IMR-90 (cell line): ENCODE results near the gene KIF16B. TPM values are rescaled to one million over a fixed set of nuclear protein-coding genes. Genes with fewer than 3 reads are reported as not detected.

ENCODE experiments used
- ATAC-seq: fragments of 200-7000 bp; cut with Tn5 transposase; 2 replicates; pipeline ENCODE4 v1.9.1; 2020; ENCODE audit warnings: low read depth, mild to moderate bottlenecking, moderate library complexity
- BruUV-seq: library from RNA; stranded (reverse); fragments of 400-500 nt; replicated peaks from 2 replicates; lab custom pipeline; 2021; lab: Mats Ljungman, UMichigan
- CTCF ChIA-PET: fragments of 300-600 bp; formaldehyde crosslinking; extraction: SDS; loops from one replicate; lab custom pipeline; 2021; ENCODE audit warnings: antibody characterized with exemption; lab: Yijun Ruan, JAX
- POLR2A ChIA-PET: fragments of 300-600 bp; sonication (Branson Sonifier 250); formaldehyde crosslinking; loops from one replicate; lab custom pipeline; 2022; ENCODE audit warnings: antibody characterized with exemption; ENCODE audit not compliant: unreplicated experiment; lab: Charles Lee
- DNase-seq: peaks from one replicate; pipeline ENCODE4 v3.0.0; 2013
- H2AFZ ChIP-seq: replicated peaks from 2 replicates; pipeline ENCODE3; 2013; ENCODE audit warnings: low read length, mild to moderate bottlenecking; ENCODE audit not compliant: poor library complexity
- H2AK5ac ChIP-seq: 2 replicates; pipeline ENCODE4 v1.6.1; 2013; ENCODE audit warnings: low read depth, low read length, inconsistent platforms
- H2AK9ac ChIP-seq: replicated peaks from 2 replicates; pipeline ENCODE3; 2013; ENCODE audit warnings: mild to moderate bottlenecking, low read depth, low read length, moderate library complexity; ENCODE audit not compliant: poor library complexity
- H2BK120ac ChIP-seq: 2 replicates; pipeline ENCODE4 v1.6.1; 2013; ENCODE audit warnings: low read depth, low read length, inconsistent platforms
- H2BK15ac ChIP-seq: 3 replicates; pipeline ENCODE4 v1.6.1; 2013; ENCODE audit warnings: low read depth, low read length, inconsistent platforms
- H2BK20ac ChIP-seq: 2 replicates; pipeline ENCODE4 v1.6.1; 2013; ENCODE audit warnings: low read depth, mild to moderate bottlenecking, inconsistent platforms, low read length, moderate library complexity
- H2BK5ac ChIP-seq: 2 replicates; pipeline ENCODE4 v1.6.1; 2013; ENCODE audit warnings: mild to moderate bottlenecking, low read depth, low read length, inconsistent platforms; ENCODE audit not compliant: poor library complexity, severe bottlenecking
- H3K14ac ChIP-seq: replicated peaks from 2 replicates; pipeline ENCODE4 v1.6.1; 2013; ENCODE audit warnings: low read depth, low read length, inconsistent platforms
- H3K18ac ChIP-seq: 2 replicates; pipeline ENCODE4 v1.6.1; 2013; ENCODE audit warnings: low read depth, low read length, control low read depth
- H3K23ac ChIP-seq: 2 replicates; pipeline ENCODE4 v1.6.1; 2013; ENCODE audit warnings: low read depth, low read length, inconsistent platforms
- H3K27ac ChIP-seq: 2 replicates; pipeline ENCODE4 v1.5.1; 2013; ENCODE audit warnings: mild to moderate bottlenecking, control low read depth, low read length; ENCODE audit not compliant: insufficient read depth
- H3K27me3 ChIP-seq: 2 replicates; pipeline ENCODE4 v1.6.1; 2013; ENCODE audit warnings: low read length; ENCODE audit not compliant: control insufficient read depth, insufficient read depth
- H3K36me3 ChIP-seq: 2 replicates; pipeline ENCODE4 v1.6.1; 2013; ENCODE audit warnings: low read length, mixed read lengths; ENCODE audit not compliant: control insufficient read depth, insufficient read depth
- H3K4ac ChIP-seq: 2 replicates; pipeline ENCODE4 v1.6.1; 2013; ENCODE audit warnings: low read depth, low read length, inconsistent platforms
- H3K4me1 ChIP-seq: 2 replicates; pipeline ENCODE4 v1.6.1; 2013; ENCODE audit warnings: low read length, mixed read lengths; ENCODE audit not compliant: control insufficient read depth, insufficient read depth
- H3K4me2 ChIP-seq: 2 replicates; pipeline ENCODE4 v1.6.1; 2013; ENCODE audit warnings: low read depth, mild to moderate bottlenecking, control low read depth, low read length, moderate library complexity
- H3K4me3 ChIP-seq: 2 replicates; pipeline ENCODE4 v1.5.1; 2013; ENCODE audit warnings: low read depth, mild to moderate bottlenecking, control low read depth, low read length, moderate library complexity; ENCODE audit not compliant: insufficient read depth
- H3K56ac ChIP-seq: 2 replicates; pipeline ENCODE4 v1.6.1; 2013; ENCODE audit warnings: low read length, inconsistent platforms; ENCODE audit not compliant: insufficient read depth; ENCODE audit errors: extremely low read depth
- H3K79me1 ChIP-seq, 2 experiments: 2 replicates each; pipeline ENCODE4 v1.6.1; 2013; ENCODE audit warnings: low read length in 2 of 2, inconsistent platforms in 1 of 2, low read depth in 1 of 2
- H3K9ac ChIP-seq: 2 replicates; pipeline ENCODE4 v1.6.1; 2013; ENCODE audit warnings: low read depth, low read length, control low read depth
- H3K9me1 ChIP-seq: 2 replicates; pipeline ENCODE4 v1.6.1; 2013; ENCODE audit warnings: low read length, inconsistent platforms; ENCODE audit not compliant: insufficient read depth
- H3K9me3 ChIP-seq: 2 replicates; pipeline ENCODE4 v1.6.1; 2013; ENCODE audit warnings: low read length; ENCODE audit not compliant: control insufficient read depth, insufficient read depth
- H4K20me1 ChIP-seq: 2 replicates; pipeline ENCODE4 v1.6.1; 2013; ENCODE audit warnings: low read length, inconsistent platforms; ENCODE audit not compliant: insufficient read depth
- H4K5ac ChIP-seq: 2 replicates; pipeline ENCODE4 v1.6.1; 2013; ENCODE audit warnings: mild to moderate bottlenecking, low read depth, low read length, control low read depth
- H4K8ac ChIP-seq, 2 experiments: 2 replicates each; pipeline ENCODE4 v1.6.1; 2013; ENCODE audit warnings: low read depth in 2 of 2, low read length in 2 of 2, control low read depth in 1 of 2, inconsistent platforms in 1 of 2
- H4K91ac ChIP-seq: 2 replicates; pipeline ENCODE4 v1.6.1; 2013; ENCODE audit warnings: low read depth, low read length, inconsistent platforms; ENCODE audit not compliant: insufficient read depth
- CEBPB ChIP-seq: IDR thresholded peaks from 2 replicates; pipeline ENCODE4 v1.6.1; 2012; ENCODE audit warnings: low read depth, low read length, improper control_type of control experiment
- ELK1 ChIP-seq: fragments of 150-350 bp; IDR thresholded peaks from 2 replicates; pipeline ENCODE4 v1.6.1; 2016; ENCODE audit warnings: low read depth, mild to moderate bottlenecking, low read length, moderate library complexity, borderline replicate concordance
- MXI1 ChIP-seq: IDR thresholded peaks from 2 replicates; pipeline ENCODE4 v1.6.1; 2012; ENCODE audit warnings: low read depth, mild to moderate bottlenecking, low read length, moderate library complexity, borderline replicate concordance
- WGBS, 2 experiments: methylation state at CpG; one replicate each; pipeline versions ENCODE4 v1.1.5 to v1.1.7; 2013; ENCODE audit warnings: missing lambda C conversion rate in 2 of 2; ENCODE audit not compliant: insufficient read length in 1 of 2; ENCODE audit errors: extremely low coverage in 2 of 2; 5-methylcytosine and 5-hydroxymethylcytosine counted together
- dilution Hi-C: fragments of 300-500 bp; cut with HindIII; formaldehyde crosslinking; loops from one replicate; pipeline ENCODE4 v1.14.3; 2018; ENCODE audit warnings: low sequenced_read_pairs; ENCODE audit not compliant: unreplicated experiment
- in situ Hi-C: fragments of 300-500 bp; cut with MboI; formaldehyde crosslinking; loops from 3 replicates; pipeline ENCODE4 v1.14.3; 2019; ENCODE audit warnings: low sequenced_read_pairs, inconsistent platforms, mixed read lengths
- intact Hi-C: fragments of 100-400 bp; cut with micrococcal nuclease; formaldehyde crosslinking; loops from 2 replicates; pipeline ENCODE4 v1.10.0; 2022
- polyA plus RNA-seq, 3 experiments: library from polyadenylated mRNA; depleted of rRNA; stranded (reverse); fragments of >200 nt; gene quantifications; 2 replicates each; pipeline ENCODE4 v1.2.3, GENCODE V29; 2012; ENCODE audit warnings: low replicate concordance in 1 of 3
- total RNA-seq: library from RNA; depleted of rRNA; stranded (reverse); fragments of >200 nt; gene quantifications from 2 replicates; pipeline ENCODE4 v1.2.3, GENCODE V29; 2012

KIF16B gene
- total and polyA plus RNA-seq, 2 of the 4 experiments (the other 2 are of a cell fraction), result 4.7 to 10.0 TPM

GRCh38 chr20:16417001-16417400 is 156.2 kb downstream of the KIF16B start (continued):
- no peak for TF ChIP-seq ELK1

- ChIA-PET CTCF (interaction anchor here (0.8 kb wide), 1 partner anchor 12 kb away, joined by 3 read pairs; no protein-coding TSS in a partner anchor), POLR2A (no interaction called here)
- Histone ChIP-seq H3K36me3 (no peaks in the 10 kb centered on the region), H3K18ac (no peak overlapping the region), H2BK5ac (no peak overlapping the region), H4K20me1 (no peaks in the 10 kb centered on the region), H4K91ac (no peak overlapping the region), H3K14ac (no peak overlapping the region), H3K27me3 (no peaks in the 10 kb centered on the region), H4K8ac (no peak overlapping the region), H3K23ac (no peak overlapping the region), H3K9me1 (no peaks in the 10 kb centered on the region), H3K79me1 (no peaks in the 10 kb centered on the region), H3K4me1 (no peaks in the 10 kb centered on the region), H3K4me3 (no peak overlapping the region), H3K9me3 (0 out of 2 replicates have a peak, but pooled peaks cover 1% of the 10 kb centered on the region), H3K56ac (no peak overlapping the region), H2BK20ac (no peak overlapping the region), H2AFZ (no peak overlapping the region), H3K27ac (no peak overlapping the region), H4K5ac (no peak overlapping the region), H2BK15ac (no peak overlapping the region), H3K9ac (no peak overlapping the region), H3K4ac (no peak overlapping the region), H3K4me2 (no peak overlapping the region), H2AK5ac (no peak overlapping the region), H2AK9ac (no peak overlapping the region), H2BK120ac (no peak overlapping the region)
- WGBS, 2 experiments, result 89% methylated on average over 4 of the region's 4 CpGs; no CpG with 5 or more reads in 1 of the 2 experiments
- TF ChIP-seq CEBPB, result peak; percentile 61
- no peak for TF ChIP-seq MXI1
- no TSS peak for BruUV-seq
- dilution Hi-C loops (no loop called here), in situ Hi-C loops (no loop called here), intact Hi-C loops (loop anchor here (10.0 kb wide), 1 partner anchor 201 kb away; no protein-coding TSS in a partner anchor)
- DNase-seq (peak; percentile 54), ATAC-seq (peak; percentile 74)
Measured at GRCh38 chr20:16415071-16416053, 157.9 kb downstream of the KIF16B start.
